ENCODE measurements around the gene HAND1. TPM values are rescaled to one million over a fixed set of nuclear protein-coding genes. Genes with fewer than 3 reads are reported as not detected.
"Not testable (repeated sequence)": the region's sequence is repeated elsewhere in the genome, so short reads cannot be mapped to it uniquely, and the experiment has no call there.

The HAND1 gene
- total RNA-seq, 1 donor from 2014 or later: not detected

GRCh38 chr5:154517810-154518437 lies 39.9 kb upstream of the HAND1 start:
- H3K27me3 ChIP-seq (ENCODE audit: control insufficient read depth, insufficient read depth, low read length): peaks cover 13% of the 10 kb centered on the region
- H3K36me3 ChIP-seq (ENCODE audit: control insufficient read depth, insufficient read depth, low read length): no peaks in the 10 kb centered on the region
- TF ChIP-seq, protein P1, sequence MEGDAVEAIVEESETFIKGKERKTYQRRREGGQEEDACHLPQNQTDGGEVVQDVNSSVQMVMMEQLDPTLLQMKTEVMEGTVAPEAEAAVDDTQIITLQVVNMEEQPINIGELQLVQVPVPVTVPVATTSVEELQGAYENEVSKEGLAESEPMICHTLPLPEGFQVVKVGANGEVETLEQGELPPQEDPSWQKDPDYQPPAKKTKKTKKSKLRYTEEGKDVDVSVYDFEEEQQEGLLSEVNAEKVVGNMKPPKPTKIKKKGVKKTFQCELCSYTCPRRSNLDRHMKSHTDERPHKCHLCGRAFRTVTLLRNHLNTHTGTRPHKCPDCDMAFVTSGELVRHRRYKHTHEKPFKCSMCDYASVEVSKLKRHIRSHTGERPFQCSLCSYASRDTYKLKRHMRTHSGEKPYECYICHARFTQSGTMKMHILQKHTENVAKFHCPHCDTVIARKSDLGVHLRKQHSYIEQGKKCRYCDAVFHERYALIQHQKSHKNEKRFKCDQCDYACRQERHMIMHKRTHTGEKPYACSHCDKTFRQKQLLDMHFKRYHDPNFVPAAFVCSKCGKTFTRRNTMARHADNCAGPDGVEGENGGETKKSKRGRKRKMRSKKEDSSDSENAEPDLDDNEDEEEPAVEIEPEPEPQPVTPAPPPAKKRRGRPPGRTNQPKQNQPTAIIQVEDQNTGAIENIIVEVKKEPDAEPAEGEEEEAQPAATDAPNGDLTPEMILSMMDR (IDR thresholded peaks at IDR 0.05; ENCODE audit: insufficient read depth, low read length, severe bottlenecking): no peak
- no peak for DNase-seq (ENCODE audit: low read depth)
- no peak for FAIRE-seq
- no peak overlapping the region for H3K4me3 ChIP-seq (ENCODE audit: low read depth, low read length)

- TF ChIP-seq, protein P1 (IDR thresholded peaks at IDR 0.05; ENCODE audit: insufficient read depth, low read length, severe bottlenecking): no peak
- FAIRE-seq (no peak), DNase-seq (ENCODE audit: low read depth) (no peak)
- Histone ChIP-seq H3K4me3 (ENCODE audit: low read depth, low read length) (no peak overlapping the region), H3K27me3 (ENCODE audit: control insufficient read depth, insufficient read depth, low read length) (peaks cover 13% of the 10 kb centered on the region), H3K36me3 (ENCODE audit: control insufficient read depth, insufficient read depth, low read length) (no peaks in the 10 kb centered on the region)
Measured at GRCh38 chr5:154517181-154517580, 39.2 kb upstream of the HAND1 start.

- no peak for DNase-seq (ENCODE audit: low read depth)
- Histone ChIP-seq H3K27me3 (ENCODE audit: control insufficient read depth, insufficient read depth, low read length) (peaks cover 13% of the 10 kb centered on the region), H3K36me3 (ENCODE audit: control insufficient read depth, insufficient read depth, low read length) (no peaks in the 10 kb centered on the region), H3K4me3 (ENCODE audit: low read depth, low read length) (no peak overlapping the region)
- FAIRE-seq: no peak
- TF ChIP-seq, protein P1 (IDR thresholded peaks at IDR 0.05; ENCODE audit: insufficient read depth, low read length, severe bottlenecking): no peak
Measured at GRCh38 chr5:154516475-154516874, 38.4 kb upstream of the HAND1 start.

DNA sequence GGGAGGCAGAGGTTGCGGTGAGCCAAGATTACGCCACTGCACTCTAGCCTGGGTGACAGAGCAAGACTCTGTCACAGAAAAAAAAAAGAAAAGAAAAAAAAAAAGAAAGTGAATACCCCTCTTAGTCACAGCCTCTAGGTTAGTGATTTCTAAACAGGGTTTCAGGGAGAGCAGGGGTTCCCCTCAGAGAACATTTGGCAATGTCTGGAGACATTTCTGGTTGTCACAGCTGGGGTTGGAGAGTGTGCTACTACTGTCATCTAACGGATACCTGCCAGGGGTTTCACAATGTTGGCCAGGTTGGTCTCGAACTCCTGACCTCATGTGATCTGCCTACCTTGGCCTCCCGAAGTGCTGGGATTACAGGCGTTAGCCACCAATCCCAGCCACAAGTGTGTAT lies 37.5 kb upstream of the HAND1 start:
- not testable (repeated sequence) for H3K4me3 ChIP-seq (ENCODE audit: low read depth, low read length); FAIRE-seq; H3K36me3 ChIP-seq (ENCODE audit: control insufficient read depth, insufficient read depth, low read length); DNase-seq (ENCODE audit: low read depth)
- peaks cover 13% of the 10 kb centered on the region for H3K27me3 ChIP-seq (ENCODE audit: control insufficient read depth, insufficient read depth, low read length)

DNA sequence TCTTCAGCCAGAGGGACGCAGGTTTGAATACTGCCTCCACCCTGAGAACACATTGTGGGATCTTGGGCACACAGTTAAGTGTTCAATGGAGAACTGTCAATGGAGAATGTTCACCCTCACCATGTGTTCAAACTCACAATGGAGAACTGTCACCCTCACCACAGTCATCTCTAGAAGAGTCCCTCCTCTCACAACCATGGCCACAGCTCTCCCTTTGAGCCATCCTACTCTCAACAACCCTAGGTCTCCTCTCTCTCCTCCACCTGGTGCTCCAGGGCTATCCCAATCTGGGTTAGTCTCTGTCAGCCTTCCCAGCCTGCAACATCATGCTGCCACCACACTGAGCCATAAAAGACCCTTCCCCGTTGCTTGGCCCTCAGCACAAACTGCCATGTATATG lies 36.3 kb upstream of the HAND1 start:
- FAIRE-seq (no peak), DNase-seq (ENCODE audit: low read depth) (no peak)
- TF ChIP-seq, protein P1 (IDR thresholded peaks at IDR 0.05; ENCODE audit: insufficient read depth, low read length, severe bottlenecking): no peak
- Histone ChIP-seq H3K36me3 (ENCODE audit: control insufficient read depth, insufficient read depth, low read length) (no peaks in the 10 kb centered on the region), H3K4me3 (ENCODE audit: low read depth, low read length) (no peak overlapping the region), H3K27me3 (ENCODE audit: control insufficient read depth, insufficient read depth, low read length) (peaks cover 13% of the 10 kb centered on the region)

DNA sequence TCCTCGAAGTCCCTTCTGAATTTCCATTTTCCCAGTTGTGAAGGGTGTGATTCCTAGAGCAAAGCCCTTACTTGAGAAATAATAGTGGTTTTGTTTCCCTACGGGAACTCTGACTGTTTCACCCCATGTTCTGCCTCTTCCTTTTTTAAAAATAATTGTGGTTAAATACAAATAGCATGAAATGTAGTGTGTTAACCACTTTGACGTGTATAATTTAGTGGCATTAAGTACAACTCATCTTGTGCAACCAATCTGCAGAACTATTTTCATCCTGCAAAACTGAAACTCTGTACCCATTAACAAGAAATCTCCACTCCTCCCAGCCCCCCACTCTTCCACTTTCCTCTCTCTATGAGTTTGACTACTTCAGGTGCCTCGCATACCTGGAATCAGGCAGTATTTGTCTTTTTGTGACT lies 35.6 kb upstream of the HAND1 start:
- no peak for DNase-seq (ENCODE audit: low read depth)
- TF ChIP-seq, protein P1 (IDR thresholded peaks at IDR 0.05; ENCODE audit: insufficient read depth, low read length, severe bottlenecking): no peak
- no peaks in the 10 kb centered on the region for H3K36me3 ChIP-seq (ENCODE audit: control insufficient read depth, insufficient read depth, low read length)
- no peak overlapping the region for H3K4me3 ChIP-seq (ENCODE audit: low read depth, low read length)
- peaks cover 14% of the 10 kb centered on the region for H3K27me3 ChIP-seq (ENCODE audit: control insufficient read depth, insufficient read depth, low read length)
- no peak for FAIRE-seq
